Putamen (tissue), 1 donor: Measurements from ENCODE around the gene SLC51B.
"Not testable (repeated sequence)": the region's sequence is repeated elsewhere in the genome, so short reads cannot be mapped to it uniquely, and the experiment has no call there.

ENCODE experiments used
- DNase-seq: peaks from one replicate; pipeline ENCODE4 v3.0.0-alpha.2; 2016; ENCODE audit warnings: low spot score

SLC51B gene

GRCh38 chr15:65084500-65085206 lies 39.5 kb downstream of the SLC51B start:
- no peak for DNase-seq

- DNase-seq = no peak
Observed at GRCh38 chr15:65085207-65085753, 40.1 kb downstream of the SLC51B start.

GRCh38 chr15:65085990-65086679 lies 40.9 kb downstream of the SLC51B start:
- DNase-seq = no peak

- no peak for DNase-seq
Observed at GRCh38 chr15:65086680-65087111, 41.5 kb downstream of the SLC51B start.

GRCh38 chr15:65087411-65087810 lies 42.2 kb downstream of the SLC51B start:
- DNase-seq = no peak

- no peak for DNase-seq
Observed at GRCh38 chr15:65087873-65088642, 42.9 kb downstream of the SLC51B start.

- no peak for DNase-seq
Observed at GRCh38 chr15:65088643-65089021, 43.4 kb downstream of the SLC51B start.

- DNase-seq = no peak
Observed at GRCh38 chr15:65089206-65089824, 44.1 kb downstream of the SLC51B start.

GRCh38 chr15:65091946-65092770 lies 47.0 kb downstream of the SLC51B start:
- DNase-seq = no peak

GRCh38 chr15:65092911-65093792 lies 48.0 kb downstream of the SLC51B start:
- no peak for DNase-seq

GRCh38 chr15:65093793-65094170 lies 48.6 kb downstream of the SLC51B start:
- DNase-seq = not testable (repeated sequence)

- DNase-seq = no peak
Observed at GRCh38 chr15:65094294-65094995, 49.3 kb downstream of the SLC51B start.

- no peak for DNase-seq
Observed at GRCh38 chr15:65095011-65095746, 50.0 kb downstream of the SLC51B start.

GRCh38 chr15:65095747-65096104 lies 50.5 kb downstream of the SLC51B start:
- no peak for DNase-seq

- DNase-seq = no peak
Observed at GRCh38 chr15:65096481-65097385, 51.5 kb downstream of the SLC51B start.

- DNase-seq = no peak
Observed at GRCh38 chr15:65097651-65098263, 52.6 kb downstream of the SLC51B start.

- no peak for DNase-seq
Observed at GRCh38 chr15:65099336-65099735, 54.1 kb downstream of the SLC51B start.
